Activated naive CD4-positive, alpha-beta T cell treated with anti-CD3 and anti-CD28 coated beads, Interleukin-2, amount 10 ng/mL, durations not matched to agents 7 days and 5 days (primary cell): Measurements from ENCODE around the gene UBE2J2.

ENCODE experiments used
- CTCF ChIA-PET: fragments of 350-600 bp; sonication (Branson Sonifier 250); formaldehyde crosslinking; loops from one replicate; lab custom pipeline; 2021; ENCODE audit warnings: antibody characterized with exemption; lab: Charles Lee
- DNase-seq: peaks from one replicate; pipeline ENCODE4 v3.0.0-alpha.2; 2020
- H3K27ac Mint-ChIP-seq: one replicate; pipeline ENCODE4 v1.8.0; 2021; ENCODE audit warnings: mild to moderate bottlenecking, moderate library complexity, mixed read lengths
- H3K27me3 Mint-ChIP-seq: one replicate; pipeline ENCODE4 v1.8.0; 2021; ENCODE audit warnings: mild to moderate bottlenecking, mixed read lengths
- H3K36me3 Mint-ChIP-seq: one replicate; pipeline ENCODE4 v1.8.0; 2021; ENCODE audit warnings: mixed read lengths
- H3K4me1 Mint-ChIP-seq: one replicate; pipeline ENCODE4 v1.8.0; 2021; ENCODE audit warnings: mixed read lengths
- H3K4me3 Mint-ChIP-seq: one replicate; pipeline ENCODE4 v1.8.0; 2021; ENCODE audit warnings: mild to moderate bottlenecking, moderate library complexity, mixed read lengths
- H3K9me3 Mint-ChIP-seq: one replicate; pipeline ENCODE4 v1.8.0; 2021; ENCODE audit warnings: mixed read lengths

Gene UBE2J2

GRCh38 chr1:1242461-1243265 is 31.0 kb downstream of the UBE2J2 start:
- Mint-ChIP-seq H3K27me3 (peaks cover 35% of the 10 kb centered on the region), H3K27ac (no peak overlapping the region), H3K9me3 (no peaks in the 10 kb centered on the region), H3K4me1 (no peaks in the 10 kb centered on the region), H3K36me3 (no peaks in the 10 kb centered on the region), H3K4me3 (no peak overlapping the region)
- CTCF ChIA-PET: interaction anchor here (0.8 kb wide), 1 partner anchor 120 kb away, joined by 5 read pairs; no protein-coding TSS in a partner anchor
- no peak for DNase-seq

GRCh38 chr1:1241588-1242219 is 31.9 kb downstream of the UBE2J2 start:
- no peaks in the 10 kb centered on the region for H3K4me1 Mint-ChIP-seq
- no peak for DNase-seq

GRCh38 chr1:1240822-1241587 is 32.6 kb downstream of the UBE2J2 start:
- Mint-ChIP-seq H3K27ac (no peak overlapping the region), H3K36me3 (no peaks in the 10 kb centered on the region), H3K4me3 (no peak overlapping the region), H3K4me1 (no peaks in the 10 kb centered on the region), H3K27me3 (peaks cover 22% of the 10 kb centered on the region), H3K9me3 (no peaks in the 10 kb centered on the region)
- no peak for DNase-seq
- CTCF ChIA-PET: no interaction called here

More at GRCh38 chr1:1241588-1242219, 31.9 kb downstream of the UBE2J2 start:
- CTCF ChIA-PET: interaction anchor here (0.8 kb wide), 1 partner anchor 119 kb away, joined by 5 read pairs; no protein-coding TSS in a partner anchor
- Mint-ChIP-seq H3K36me3 (no peaks in the 10 kb centered on the region), H3K9me3 (no peaks in the 10 kb centered on the region), H3K27me3 (peaks cover 26% of the 10 kb centered on the region), H3K27ac (no peak overlapping the region), H3K4me3 (no peak overlapping the region)

- Mint-ChIP-seq H3K9me3 (no peaks in the 10 kb centered on the region), H3K4me1 (no peaks in the 10 kb centered on the region), H3K4me3 (no peak overlapping the region), H3K36me3 (no peaks in the 10 kb centered on the region), H3K27me3 (peaks cover 15% of the 10 kb centered on the region), H3K27ac (no peak overlapping the region)
- no peak for DNase-seq
- CTCF ChIA-PET: no interaction called here
These were observed 33.3 kb downstream of the UBE2J2 start for GRCh38 chr1:1240348-1240732.

- no peaks in the 10 kb centered on the region for H3K36me3 Mint-ChIP-seq
- H3K27ac Mint-ChIP-seq: no peak overlapping the region
- peaks cover under 1% of the 10 kb centered on the region for H3K4me1 Mint-ChIP-seq
- H3K27me3 Mint-ChIP-seq: peaks cover 12% of the 10 kb centered on the region
- H3K9me3 Mint-ChIP-seq: no peaks in the 10 kb centered on the region
- H3K4me3 Mint-ChIP-seq: no peak overlapping the region
- no peak for DNase-seq
- CTCF ChIA-PET: no interaction called here
These were observed 33.9 kb downstream of the UBE2J2 start for GRCh38 chr1:1239614-1240347.

- H3K36me3 Mint-ChIP-seq: peaks cover 4% of the 10 kb centered on the region
- CTCF ChIA-PET: no interaction called here
- no peaks in the 10 kb centered on the region for H3K9me3 Mint-ChIP-seq
- no peak overlapping the region for H3K4me3 Mint-ChIP-seq
- H3K27me3 Mint-ChIP-seq: peaks cover 9% of the 10 kb centered on the region
- H3K4me1 Mint-ChIP-seq: peaks cover 6% of the 10 kb centered on the region
- no peak overlapping the region for H3K27ac Mint-ChIP-seq
- DNase-seq: no peak
These were observed 34.4 kb downstream of the UBE2J2 start for GRCh38 chr1:1239227-1239613.

GRCh38 chr1:1238702-1239178 is 34.9 kb downstream of the UBE2J2 start:
- H3K9me3 Mint-ChIP-seq: no peaks in the 10 kb centered on the region
- no peak for DNase-seq
- peaks cover 11% of the 10 kb centered on the region for H3K4me1 Mint-ChIP-seq
- CTCF ChIA-PET: interaction anchor here (1.1 kb wide), 1 partner anchor 22 kb away, joined by 3 read pairs; no protein-coding TSS in a partner anchor
- H3K27me3 Mint-ChIP-seq: peaks cover 5% of the 10 kb centered on the region
- no peak overlapping the region for H3K4me3 Mint-ChIP-seq
- H3K36me3 Mint-ChIP-seq: peaks cover 8% of the 10 kb centered on the region
- H3K27ac Mint-ChIP-seq: no peak overlapping the region

GRCh38 chr1:1237874-1238701 is 35.6 kb downstream of the UBE2J2 start:
- DNase-seq: no peak
- Mint-ChIP-seq H3K4me3 (no peak overlapping the region), H3K4me1 (peaks cover 15% of the 10 kb centered on the region), H3K9me3 (no peaks in the 10 kb centered on the region), H3K27ac (no peak overlapping the region), H3K27me3 (peaks cover 5% of the 10 kb centered on the region), H3K36me3 (peaks cover 10% of the 10 kb centered on the region)
- CTCF ChIA-PET: interaction anchor here (1.1 kb wide), 1 partner anchor 22 kb away, joined by 3 read pairs; no protein-coding TSS in a partner anchor

GRCh38 chr1:1236945-1237873 is 36.4 kb downstream of the UBE2J2 start:
- peaks cover 5% of the 10 kb centered on the region for H3K27me3 Mint-ChIP-seq
- H3K36me3 Mint-ChIP-seq: peaks cover 10% of the 10 kb centered on the region
- H3K4me1 Mint-ChIP-seq: peaks cover 15% of the 10 kb centered on the region
- H3K9me3 Mint-ChIP-seq: no peaks in the 10 kb centered on the region
- no peak overlapping the region for H3K4me3 Mint-ChIP-seq
- CTCF ChIA-PET: interaction anchor here (1.1 to 2.1 kb wide), 2 partner anchors 23 to 115 kb away, joined by 3 to 7 read pairs; no protein-coding TSS in a partner anchor
- no peak overlapping the region for H3K27ac Mint-ChIP-seq
- no peak for DNase-seq

- CTCF ChIA-PET: interaction anchor here (2.1 kb wide), 1 partner anchor 114 kb away, joined by 7 read pairs; no protein-coding TSS in a partner anchor
- Mint-ChIP-seq H3K9me3 (no peaks in the 10 kb centered on the region), H3K4me3 (no peak overlapping the region), H3K36me3 (peaks cover 10% of the 10 kb centered on the region), H3K27me3 (peaks cover 5% of the 10 kb centered on the region), H3K27ac (no peak overlapping the region), H3K4me1 (peaks cover 15% of the 10 kb centered on the region)
- no peak for DNase-seq
These were observed 37.4 kb downstream of the UBE2J2 start for GRCh38 chr1:1236176-1236763.

GRCh38 chr1:1235016-1235744 is 38.5 kb downstream of the UBE2J2 start:
- Mint-ChIP-seq H3K4me1 (peaks cover 22% of the 10 kb centered on the region), H3K4me3 (no peak overlapping the region), H3K9me3 (no peaks in the 10 kb centered on the region), H3K27me3 (peaks cover 5% of the 10 kb centered on the region), H3K36me3 (peaks cover 16% of the 10 kb centered on the region), H3K27ac (no peak overlapping the region)
- CTCF ChIA-PET: interaction anchor here (1.1 to 2.1 kb wide), 2 partner anchors 20 to 113 kb away, joined by 3 to 7 read pairs; no protein-coding TSS in a partner anchor
- DNase-seq: no peak
